Measurements from ENCODE around the gene CD79A.

Gene CD79A

GRCh38 chr19:41915021-41915775, 38.1 kb downstream of the CD79A start:
- TF ChIP-seq, protein P1, sequence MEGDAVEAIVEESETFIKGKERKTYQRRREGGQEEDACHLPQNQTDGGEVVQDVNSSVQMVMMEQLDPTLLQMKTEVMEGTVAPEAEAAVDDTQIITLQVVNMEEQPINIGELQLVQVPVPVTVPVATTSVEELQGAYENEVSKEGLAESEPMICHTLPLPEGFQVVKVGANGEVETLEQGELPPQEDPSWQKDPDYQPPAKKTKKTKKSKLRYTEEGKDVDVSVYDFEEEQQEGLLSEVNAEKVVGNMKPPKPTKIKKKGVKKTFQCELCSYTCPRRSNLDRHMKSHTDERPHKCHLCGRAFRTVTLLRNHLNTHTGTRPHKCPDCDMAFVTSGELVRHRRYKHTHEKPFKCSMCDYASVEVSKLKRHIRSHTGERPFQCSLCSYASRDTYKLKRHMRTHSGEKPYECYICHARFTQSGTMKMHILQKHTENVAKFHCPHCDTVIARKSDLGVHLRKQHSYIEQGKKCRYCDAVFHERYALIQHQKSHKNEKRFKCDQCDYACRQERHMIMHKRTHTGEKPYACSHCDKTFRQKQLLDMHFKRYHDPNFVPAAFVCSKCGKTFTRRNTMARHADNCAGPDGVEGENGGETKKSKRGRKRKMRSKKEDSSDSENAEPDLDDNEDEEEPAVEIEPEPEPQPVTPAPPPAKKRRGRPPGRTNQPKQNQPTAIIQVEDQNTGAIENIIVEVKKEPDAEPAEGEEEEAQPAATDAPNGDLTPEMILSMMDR (conservative IDR thresholded peaks at IDR 0.05; ENCODE audit: low read depth, low read length) = no peak
- H3K4me3 ChIP-seq (ENCODE audit: low read depth, low read length) = no peak overlapping the region

GRCh38 chr19:41915776-41916414, 38.8 kb downstream of the CD79A start:
- DNase-seq (ENCODE audit: low read depth) = no peak
- H3K4me3 ChIP-seq (ENCODE audit: low read depth, low read length) = no peak overlapping the region
- TF ChIP-seq, protein P1 (conservative IDR thresholded peaks at IDR 0.05; ENCODE audit: low read depth, low read length) = no peak

More at GRCh38 chr19:41915021-41915775, 38.1 kb downstream of the CD79A start:
- DNase-seq (ENCODE audit: low read depth) = no peak

- H3K4me3 ChIP-seq (ENCODE audit: low read depth, low read length) = no peak overlapping the region
- DNase-seq (ENCODE audit: low read depth) = no peak
- TF ChIP-seq, protein P1 (conservative IDR thresholded peaks at IDR 0.05; ENCODE audit: low read depth, low read length) = no peak
Observed at GRCh38 chr19:41917676-41918075, 40.6 kb downstream of the CD79A start.

- no peak overlapping the region for H3K4me3 ChIP-seq (ENCODE audit: low read depth, low read length)
- TF ChIP-seq, protein P1 (conservative IDR thresholded peaks at IDR 0.05; ENCODE audit: low read depth, low read length) = no peak
- no peak for DNase-seq (ENCODE audit: low read depth)
Observed at GRCh38 chr19:41918095-41918494, 41.0 kb downstream of the CD79A start.

DNA sequence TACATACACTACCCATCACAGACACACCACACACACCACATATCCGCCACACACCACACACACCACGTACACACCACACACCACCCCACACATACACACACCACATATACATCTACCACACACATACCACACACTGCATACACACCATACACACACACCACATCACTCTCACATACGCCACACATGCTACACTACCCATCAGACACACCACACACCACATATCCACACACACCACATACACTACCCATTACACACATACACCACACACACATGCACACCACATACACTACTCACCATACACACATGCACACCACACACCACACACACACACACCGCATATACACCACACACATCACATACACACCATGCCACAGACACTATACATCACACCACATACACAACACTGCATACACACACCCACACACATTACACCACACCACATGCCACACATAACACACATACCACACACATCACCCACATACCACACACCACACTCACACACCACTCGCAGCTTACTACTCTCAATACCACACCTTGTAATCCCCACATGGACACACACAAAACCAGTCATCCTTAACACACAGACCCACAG, 41.7 kb downstream of the CD79A start:
- H3K4me3 ChIP-seq (ENCODE audit: low read depth, low read length) = no peak overlapping the region
- peak; percentile 30 for DNase-seq (ENCODE audit: low read depth)
- TF ChIP-seq, protein P1 (conservative IDR thresholded peaks at IDR 0.05; ENCODE audit: low read depth, low read length) = no peak

- H3K4me3 ChIP-seq (ENCODE audit: low read depth, low read length) = no peak overlapping the region
- no peak for DNase-seq (ENCODE audit: low read depth)
- TF ChIP-seq, protein P1 (conservative IDR thresholded peaks at IDR 0.05; ENCODE audit: low read depth, low read length) = no peak
Observed at GRCh38 chr19:41919948-41920712, 43.1 kb downstream of the CD79A start.
